ENCODE measurements around the gene CTAG2. TPM values are rescaled to one million over a fixed set of nuclear protein-coding genes. Genes with fewer than 3 reads are reported as not detected.

The CTAG2 gene
- polyA plus RNA-seq, 3 donors = not detected

Other genes starting within 250 kb of the CTAG2 start
- gene DNASE1L1, start 244.3 kb downstream of the CTAG2 start, polyA plus RNA-seq (ENCODE audit: insufficient read length in 3 of 3) = 10 to 100 TPM; 14.7 to 16.4 (median 16.0) TPM
- gene TAFAZZIN, start 242.0 kb downstream of the CTAG2 start, polyA plus RNA-seq (ENCODE audit: insufficient read length in 3 of 3) = 10 to 100 TPM; 32.3 to 46.4 (median 39.5) TPM
- 100 to 1,000 TPM; 144 to 170 (median 166) TPM for gene ATP6AP1, start 224.9 kb downstream of the CTAG2 start, polyA plus RNA-seq (ENCODE audit: insufficient read length in 3 of 3)
- 100 to 1,000 TPM; 127 to 145 (median 135) TPM for gene GDI1, start 216.4 kb downstream of the CTAG2 start, polyA plus RNA-seq (ENCODE audit: insufficient read length in 3 of 3)
- gene FAM50A, start 209.4 kb downstream of the CTAG2 start, polyA plus RNA-seq (ENCODE audit: insufficient read length in 3 of 3) = 10 to 100 TPM; 52.6 to 65.9 (median 54.6) TPM
- gene PLXNA3, start 195.3 kb downstream of the CTAG2 start, polyA plus RNA-seq (ENCODE audit: insufficient read length in 3 of 3) = 10 to 100 TPM; 49.7 to 65.3 (median 53.2) TPM
- gene LAGE3, start 174.3 kb downstream of the CTAG2 start, polyA plus RNA-seq (ENCODE audit: insufficient read length in 3 of 3) = 10 to 100 TPM; 13.1 to 19.1 (median 16.1) TPM
- 10 to 100 TPM; 25.6 to 33.6 (median 32.1) TPM for gene UBL4A, start 167.0 kb downstream of the CTAG2 start, polyA plus RNA-seq (ENCODE audit: insufficient read length in 3 of 3)
- 10 to 100 TPM; 20.0 to 24.1 (median 20.9) TPM for gene SLC10A3, start 162.9 kb downstream of the CTAG2 start, polyA plus RNA-seq (ENCODE audit: insufficient read length in 3 of 3)
- gene FAM3A, start 137.3 kb downstream of the CTAG2 start, polyA plus RNA-seq (ENCODE audit: insufficient read length in 3 of 3) = 10 to 100 TPM; 36.2 to 44.6 (median 39.4) TPM
- 10 to 100 TPM; 39.2 to 49.3 (median 45.6) TPM for gene G6PD, start 106.7 kb downstream of the CTAG2 start, polyA plus RNA-seq (ENCODE audit: insufficient read length in 3 of 3)
- 10 to 100 TPM; 16.6 to 19.3 (median 19.3) TPM for gene IKBKG, start 106.0 kb downstream of the CTAG2 start, polyA plus RNA-seq (ENCODE audit: insufficient read length in 3 of 3)
- gene CTAG1A, start 68.4 kb downstream of the CTAG2 start, polyA plus RNA-seq (ENCODE audit: insufficient read length in 3 of 3) = not detected
- gene CTAG1B, start 34.3 kb downstream of the CTAG2 start, polyA plus RNA-seq (ENCODE audit: insufficient read length in 3 of 3) = not detected
- gene GAB3, start 97.5 kb upstream of the CTAG2 start, polyA plus RNA-seq (ENCODE audit: insufficient read length in 3 of 3) = 1 to 10 TPM; 2.1 to 2.3 (median 2.2) TPM
- 10 to 100 TPM; 59.8 to 75.2 (median 60.3) TPM for gene DKC1, start 109.3 kb upstream of the CTAG2 start, polyA plus RNA-seq (ENCODE audit: insufficient read length in 3 of 3)
- gene MPP1, start 151.9 kb upstream of the CTAG2 start, polyA plus RNA-seq (ENCODE audit: insufficient read length in 3 of 3) = 10 to 100 TPM; 31.6 to 42.2 (median 36.2) TPM
- gene SMIM9, start 181.1 kb upstream of the CTAG2 start, polyA plus RNA-seq (ENCODE audit: insufficient read length in 3 of 3) = not detected
- gene F8A1, start 232.8 kb upstream of the CTAG2 start, polyA plus RNA-seq (ENCODE audit: insufficient read length in 3 of 3) = 10 to 100 TPM; 11.9 to 23.4 (median 15.5) TPM